Thoracic aorta (tissue), 2 donors: ENCODE results near the gene SAXO2. TPM values are rescaled to one million over a fixed set of nuclear protein-coding genes. Genes with fewer than 3 reads are reported as not detected.

ENCODE experiments used
- ATAC-seq: fragments of 150-250 bp; one replicate; pipeline ENCODE4 v1.8.0; 2017; ENCODE audit warnings: low read depth; ENCODE audit not compliant: insufficient number of reproducible peaks, low FRiP score
- DNase-seq: peaks from one replicate; pipeline ENCODE4 v3.0.0-alpha.2; 2020; ENCODE audit warnings: low spot score
- H3K27ac ChIP-seq, 2 donors: fragments of 200-600 bp; sonication (generic); 1 replicate in 1 of 2; 2 replicates in 1 of 2; pipeline ENCODE4 v1.5.1; 2016; ENCODE audit warnings: mild to moderate bottlenecking in 2 of 2, moderate library complexity in 2 of 2
- H3K27me3 ChIP-seq: fragments of 200-600 bp; sonication (generic); replicated peaks from 2 replicates; pipeline ENCODE4 v1.6.0; 2016; ENCODE audit warnings: mild to moderate bottlenecking; ENCODE audit not compliant: insufficient read depth
- H3K36me3 ChIP-seq: fragments of 200-600 bp; sonication (generic); one replicate; pipeline ENCODE4 v1.5.1; 2016
- H3K4me1 ChIP-seq, 2 donors: fragments of 200-600 bp; sonication (generic); 1 replicate in 1 of 2; 2 replicates in 1 of 2; pipeline versions ENCODE4 v1.5.1 to v1.6.0; 2016; ENCODE audit warnings: low read depth in 2 of 2, mild to moderate bottlenecking in 1 of 2; ENCODE audit not compliant: control insufficient read depth in 1 of 2
- H3K4me3 ChIP-seq: fragments of 200-600 bp; sonication (generic); 2 replicates; pipeline ENCODE4 v1.5.1; 2016; ENCODE audit warnings: mild to moderate bottlenecking
- H3K9me3 ChIP-seq: fragments of 200-600 bp; sonication (generic); 2 replicates; pipeline ENCODE4 v1.5.1; 2016
- CTCF ChIP-seq: fragments of 200-600 bp; sonication (generic); IDR thresholded peaks from one replicate; pipeline ENCODE4 v1.5.1; 2019; ENCODE audit warnings: antibody characterized with exemption
- total RNA-seq, 2 donors: library from RNA; depleted of rRNA; stranded (reverse); fragments of >200 nt; gene quantifications; one replicate each; pipeline versions ENCODE4 v1.1.0 to v1.2.3, GENCODE V29; 2016

The SAXO2 gene
- total RNA-seq, 2 donors from 2014 or later = not detected

DNA sequence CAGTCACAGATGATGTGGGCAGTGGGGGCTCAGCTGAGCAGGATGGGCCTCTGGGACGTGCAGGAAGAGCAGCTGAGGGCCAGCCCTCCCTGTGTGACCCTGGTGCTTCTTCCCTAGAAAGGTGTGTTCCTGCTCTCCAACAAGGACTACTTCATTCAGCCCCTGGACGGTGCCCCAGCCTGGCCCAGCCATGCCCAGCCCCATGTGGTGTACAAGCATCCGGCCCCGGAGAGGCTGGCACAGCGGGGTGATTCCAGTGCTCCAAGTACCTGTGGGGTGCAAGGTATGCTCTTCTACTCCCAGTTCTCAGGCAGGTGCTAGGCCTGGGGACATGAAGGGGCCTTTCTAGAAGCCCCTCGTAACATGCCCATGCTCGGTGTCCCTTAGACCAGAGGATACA is 38.3 kb downstream of the SAXO2 start:
- H3K27ac ChIP-seq = no peak overlapping the region
- H3K9me3 ChIP-seq = no peaks in the 10 kb centered on the region
- H3K4me1 ChIP-seq = no peaks in the 10 kb centered on the region
- DNase-seq = no peak
- no peaks in the 10 kb centered on the region for H3K27me3 ChIP-seq
- no peak for ATAC-seq
- TF ChIP-seq CTCF = no peak
- no peaks in the 10 kb centered on the region for H3K36me3 ChIP-seq
- no peak overlapping the region for H3K4me3 ChIP-seq

GRCh38 chr15:82301296-82302016 is 38.8 kb downstream of the SAXO2 start:
- DNase-seq (no peak), ATAC-seq (no peak)
- Histone ChIP-seq H3K27me3 (no peaks in the 10 kb centered on the region), H3K4me1 (no peaks in the 10 kb centered on the region), H3K36me3 (no peaks in the 10 kb centered on the region), H3K9me3 (no peaks in the 10 kb centered on the region), H3K27ac (no peak overlapping the region), H3K4me3 (no peak overlapping the region)
- TF ChIP-seq CTCF = no peak

GRCh38 chr15:82303956-82304777 is 41.5 kb downstream of the SAXO2 start:
- DNase-seq (no peak), ATAC-seq (no peak)
- TF ChIP-seq CTCF = no peak
- Histone ChIP-seq H3K27ac (no peak overlapping the region), H3K27me3 (no peaks in the 10 kb centered on the region), H3K9me3 (no peaks in the 10 kb centered on the region), H3K36me3 (no peaks in the 10 kb centered on the region), H3K4me3 (no peak overlapping the region), H3K4me1 (no peaks in the 10 kb centered on the region)

DNA sequence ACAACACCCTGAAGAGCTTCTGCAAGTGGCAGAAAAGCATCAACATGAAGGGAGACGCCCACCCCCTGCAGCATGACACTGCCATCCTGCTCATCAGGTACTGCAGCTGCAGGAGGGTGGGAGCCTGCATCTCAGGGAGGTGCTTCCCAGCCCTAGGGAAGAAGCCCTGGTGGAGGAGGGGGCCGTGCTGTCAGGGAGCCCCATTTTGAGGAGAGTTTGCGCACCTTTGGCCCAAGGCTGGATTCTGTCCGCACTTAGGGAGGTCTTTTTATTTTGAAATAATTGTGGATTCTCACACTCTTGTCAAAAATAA is 42.1 kb downstream of the SAXO2 start:
- Histone ChIP-seq H3K36me3 (no peaks in the 10 kb centered on the region), H3K9me3 (no peaks in the 10 kb centered on the region), H3K27ac (no peak overlapping the region), H3K27me3 (no peaks in the 10 kb centered on the region), H3K4me1 (no peaks in the 10 kb centered on the region), H3K4me3 (no peak overlapping the region)
- DNase-seq (no peak), ATAC-seq (no peak)
- TF ChIP-seq CTCF = no peak

DNA sequence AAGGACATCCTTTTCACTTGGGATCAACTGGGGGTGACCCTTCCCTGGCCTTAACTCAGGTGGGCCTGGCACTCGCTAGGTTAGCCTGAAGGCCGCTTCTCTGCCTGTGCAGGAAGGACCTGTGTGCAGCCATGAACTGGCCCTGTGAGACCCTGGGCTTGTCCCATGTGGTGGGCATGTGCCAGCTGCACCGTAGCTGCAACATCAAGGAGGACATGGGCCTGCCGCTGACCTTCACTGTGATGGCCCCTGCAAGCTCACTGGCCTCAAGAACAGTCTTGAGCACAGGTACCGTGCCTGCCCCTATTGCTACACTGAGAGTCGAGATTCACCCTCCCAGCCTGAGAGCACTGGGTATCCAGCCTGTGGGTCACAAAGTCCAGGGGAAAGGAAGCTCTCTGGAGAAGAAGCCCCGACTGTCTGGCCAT is 43.0 kb downstream of the SAXO2 start:
- DNase-seq = no peak
- no peak for TF ChIP-seq CTCF
- H3K27me3 ChIP-seq = no peaks in the 10 kb centered on the region

More for the DNA sequence above, 43.0 kb downstream of the SAXO2 start:
- Histone ChIP-seq H3K4me3 (no peak overlapping the region), H3K36me3 (no peaks in the 10 kb centered on the region), H3K9me3 (peaks cover 2% of the 10 kb centered on the region), H3K4me1 (no peaks in the 10 kb centered on the region), H3K27ac (no peak overlapping the region)
- no peak for ATAC-seq
